Left lobe of liver (tissue), 2 donors: ENCODE data around the gene MEG3. TPM values are rescaled to one million over a fixed set of nuclear protein-coding genes. Genes with fewer than 3 reads are reported as not detected.
A peak's percentile ranks its signal among the peaks of the same experiment; 100 is the strongest.

Experiments
- ATAC-seq: fragments of 200-7000 bp; cut with Tn5 transposase; one replicate; pipeline ENCODE4 v1.9.1; 2020; ENCODE audit warnings: mild to moderate bottlenecking, moderate library complexity
- DNase-seq: peaks from one replicate; pipeline ENCODE4 v3.0.0-alpha.2; 2020; ENCODE audit warnings: low spot score
- total RNA-seq: library from RNA; stranded (reverse); gene quantifications from one replicate; pipeline ENCODE4 v1.2.1, GENCODE V29; 2021
- donor health status: DM: no; HTN: no; CAD: no; lungs with moderate emphysema.
- donor health status: DM: no; HTN: yes; CAD: no.

Gene MEG3
- total RNA-seq, 1 donor from 2014 or later = 26.7 TPM

GRCh38 chr14:100844421-100844820 lies 18.5 kb downstream of the MEG3 start:
- ATAC-seq (no peak), DNase-seq (no peak)

- ATAC-seq (no peak), DNase-seq (no peak)
Observed at GRCh38 chr14:100844846-100845245, 18.9 kb downstream of the MEG3 start.

- ATAC-seq = no peak
- DNase-seq = no peak
Observed at GRCh38 chr14:100845341-100845740, 19.4 kb downstream of the MEG3 start.

- no peak for ATAC-seq
- DNase-seq = no peak
Observed at GRCh38 chr14:100846309-100846859, 20.5 kb downstream of the MEG3 start.

- ATAC-seq = no peak
Observed at GRCh38 chr14:100849115-100849781, 23.3 kb downstream of the MEG3 start.

GRCh38 chr14:100850841-100851585 lies 25.1 kb downstream of the MEG3 start:
- ATAC-seq = peak; percentile 99
- DNase-seq = peak; percentile 83

More at GRCh38 chr14:100849115-100849781, 23.3 kb downstream of the MEG3 start:
- no peak for DNase-seq

GRCh38 chr14:100851586-100851916 lies 25.6 kb downstream of the MEG3 start:
- DNase-seq = no peak
- ATAC-seq = no peak

- DNase-seq = no peak
- ATAC-seq = no peak
Observed at GRCh38 chr14:100851946-100852620, 26.2 kb downstream of the MEG3 start.

GRCh38 chr14:100854435-100854834 lies 28.5 kb downstream of the MEG3 start:
- ATAC-seq = no peak

GRCh38 chr14:100855256-100855930 lies 29.5 kb downstream of the MEG3 start:
- DNase-seq (no peak), ATAC-seq (no peak)

More at GRCh38 chr14:100854435-100854834, 28.5 kb downstream of the MEG3 start:
- DNase-seq = no peak

- DNase-seq = no peak
- no peak for ATAC-seq
Observed at GRCh38 chr14:100856056-100856950, 30.4 kb downstream of the MEG3 start.

- no peak for DNase-seq
Observed at GRCh38 chr14:100857233-100857922, 31.5 kb downstream of the MEG3 start.

GRCh38 chr14:100857923-100858837 lies 32.3 kb downstream of the MEG3 start:
- ATAC-seq = no peak
- no peak for DNase-seq

More at GRCh38 chr14:100857233-100857922, 31.5 kb downstream of the MEG3 start:
- ATAC-seq = no peak

- no peak for ATAC-seq
- no peak for DNase-seq
Observed at GRCh38 chr14:100858838-100859220, 32.9 kb downstream of the MEG3 start.

- no peak for ATAC-seq
Observed at GRCh38 chr14:100859781-100860180, 33.9 kb downstream of the MEG3 start.

GRCh38 chr14:100860556-100861187 lies 34.8 kb downstream of the MEG3 start:
- DNase-seq = no peak
- ATAC-seq = no peak

More at GRCh38 chr14:100859781-100860180, 33.9 kb downstream of the MEG3 start:
- DNase-seq = no peak

GRCh38 chr14:100861188-100861936 lies 35.4 kb downstream of the MEG3 start:
- DNase-seq = no peak
- no peak for ATAC-seq
